GM18868 (cell line): ENCODE data around the gene BRWD1.
A peak's percentile ranks its signal among the peaks of the same experiment; 100 is the strongest.

Experiments
- ATAC-seq: cut with Tn5 transposase; IDR thresholded peaks from one replicate; pipeline ENCODE4 v1.9.1; 2021; ENCODE audit warnings: mild to moderate bottlenecking, moderate library complexity; ENCODE audit not compliant: unreplicated experiment

BRWD1 gene

DNA sequence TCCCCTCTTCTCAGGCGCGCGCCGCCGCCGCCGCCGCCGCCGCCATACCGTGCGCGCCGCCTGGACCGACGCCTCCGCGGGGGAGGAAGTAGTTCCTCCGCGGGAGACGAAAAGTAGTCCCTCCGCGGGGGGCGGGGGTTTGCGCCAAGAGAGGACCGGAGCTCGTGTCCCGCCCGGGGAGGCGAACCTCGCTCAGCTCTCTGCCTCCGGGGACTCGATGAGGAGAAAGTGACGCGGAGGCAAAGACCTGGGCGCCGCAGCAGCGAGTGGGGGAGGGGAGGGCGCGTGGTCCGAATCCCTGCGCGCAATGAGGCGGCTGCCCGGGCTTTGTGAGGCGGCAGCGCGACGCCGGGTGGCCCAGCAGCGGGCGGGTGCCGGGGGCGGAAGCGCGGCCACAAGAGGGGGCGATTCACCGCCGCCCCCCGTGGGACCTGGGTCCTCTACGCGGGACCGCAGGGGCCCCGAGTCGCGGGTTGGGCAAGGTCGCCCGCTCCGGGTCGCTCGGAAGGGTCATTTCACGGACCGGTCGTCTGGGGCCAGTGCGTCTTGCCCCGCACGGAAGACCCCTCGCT, at the start of gene BRWD1:
TSS of gene BRWD1 (minus strand) at position 62 of the 572 bp plus-strand sequence. CDS start 141 bp downstream, outside the sequence.
- peak; percentile 41 for ATAC-seq

DNA sequence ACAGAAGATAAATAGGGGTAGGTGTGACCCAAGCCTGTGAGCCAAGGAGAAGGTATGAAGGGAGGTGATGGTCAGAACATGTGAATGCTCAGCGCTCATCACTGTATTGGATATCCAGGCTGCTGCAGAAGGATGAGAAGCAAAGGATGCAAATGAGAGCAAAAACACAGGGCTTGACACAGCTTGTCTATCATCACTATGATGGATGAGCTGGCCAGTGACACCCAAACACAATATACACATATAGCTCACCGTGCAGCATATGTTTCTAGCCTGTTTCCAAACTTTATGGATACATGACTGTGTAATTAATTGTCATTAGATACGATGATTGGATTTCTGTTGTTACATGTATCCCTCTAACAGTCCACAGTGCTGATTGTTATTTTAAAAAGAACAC, 49.3 kb upstream of the BRWD1 start:
- ATAC-seq, result no peak

DNA sequence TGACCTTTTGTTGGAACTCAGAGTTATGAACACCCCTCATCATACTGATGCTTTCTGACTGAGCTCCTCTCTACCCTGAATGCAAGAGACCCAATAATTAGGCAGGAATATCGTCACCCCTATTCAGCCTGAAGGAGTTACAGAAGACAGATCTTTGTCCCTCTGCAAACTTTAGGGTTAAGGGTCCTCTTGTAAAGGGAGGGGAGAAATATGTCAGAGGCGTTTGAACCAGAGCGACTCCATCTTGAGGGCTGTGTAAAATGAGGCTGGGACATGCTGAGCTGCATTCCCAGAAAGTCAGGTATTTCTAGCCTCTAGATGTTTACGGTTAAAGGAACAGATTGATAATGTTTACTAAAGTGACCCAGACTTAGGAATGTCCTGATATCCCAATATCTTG, 46.0 kb upstream of the BRWD1 start:
- no peak for ATAC-seq

DNA sequence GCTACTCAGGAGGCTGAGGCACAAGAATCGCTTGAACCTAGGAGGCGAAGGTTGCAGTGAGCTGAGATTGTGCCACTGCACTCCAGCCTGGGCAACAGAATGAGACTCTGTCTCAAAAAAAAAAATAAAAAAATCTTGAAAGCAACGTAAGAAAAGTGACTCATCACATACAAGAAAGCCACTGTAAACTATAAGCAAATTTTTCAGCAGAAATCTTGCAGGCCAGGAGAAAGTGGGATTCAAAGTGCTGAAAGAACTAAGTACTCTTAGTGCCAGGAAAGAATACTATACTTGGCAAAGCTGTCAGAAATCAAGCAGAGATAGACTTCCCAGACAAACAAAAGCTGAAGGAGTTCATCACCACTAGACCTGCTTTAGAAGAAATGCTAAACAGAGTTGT, 39.9 kb upstream of the BRWD1 start:
- ATAC-seq, result no peak

DNA sequence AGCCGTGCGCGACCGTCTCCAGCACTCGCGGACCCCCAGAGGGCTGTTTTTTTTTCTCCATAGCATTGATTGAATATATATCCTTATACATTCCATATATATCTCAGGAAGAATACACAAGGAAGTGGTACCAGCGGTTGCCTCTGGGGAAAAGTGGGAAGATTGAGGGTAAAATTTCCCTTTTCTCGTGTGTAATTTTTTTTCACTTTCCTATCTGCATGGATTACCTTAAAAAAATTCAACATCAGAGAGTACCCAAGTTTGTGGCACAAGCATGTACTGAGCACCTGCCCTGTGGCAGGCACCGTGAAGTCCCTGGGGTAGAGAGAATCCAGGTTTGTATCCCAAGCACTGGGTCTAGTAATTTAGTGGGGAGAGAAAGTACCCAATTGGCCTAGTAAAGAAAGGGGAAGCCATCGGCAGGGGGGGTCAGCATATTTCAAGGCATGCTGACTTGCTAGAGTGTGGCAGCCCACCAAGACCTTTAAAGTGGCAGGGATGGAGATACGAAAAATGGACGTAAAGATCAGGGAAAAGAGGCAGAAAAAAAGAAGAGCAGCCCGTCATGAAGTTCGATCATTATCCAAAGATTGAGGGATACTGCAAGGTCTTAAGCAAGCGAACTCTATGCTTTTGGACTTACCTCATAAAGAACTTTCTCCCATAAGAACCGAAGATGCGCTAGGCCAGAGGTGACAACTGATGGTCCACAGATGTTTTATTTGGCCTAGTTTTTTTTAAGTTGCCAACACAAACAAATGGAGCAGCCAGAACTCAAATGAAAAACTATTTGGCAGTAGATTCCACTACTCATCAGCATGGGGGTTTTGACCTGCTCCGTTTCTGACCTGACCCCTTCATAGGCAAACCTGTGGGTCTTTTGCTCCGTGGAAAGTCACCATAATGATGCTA, 36.9 kb upstream of the BRWD1 start:
- ATAC-seq, result no peak

DNA sequence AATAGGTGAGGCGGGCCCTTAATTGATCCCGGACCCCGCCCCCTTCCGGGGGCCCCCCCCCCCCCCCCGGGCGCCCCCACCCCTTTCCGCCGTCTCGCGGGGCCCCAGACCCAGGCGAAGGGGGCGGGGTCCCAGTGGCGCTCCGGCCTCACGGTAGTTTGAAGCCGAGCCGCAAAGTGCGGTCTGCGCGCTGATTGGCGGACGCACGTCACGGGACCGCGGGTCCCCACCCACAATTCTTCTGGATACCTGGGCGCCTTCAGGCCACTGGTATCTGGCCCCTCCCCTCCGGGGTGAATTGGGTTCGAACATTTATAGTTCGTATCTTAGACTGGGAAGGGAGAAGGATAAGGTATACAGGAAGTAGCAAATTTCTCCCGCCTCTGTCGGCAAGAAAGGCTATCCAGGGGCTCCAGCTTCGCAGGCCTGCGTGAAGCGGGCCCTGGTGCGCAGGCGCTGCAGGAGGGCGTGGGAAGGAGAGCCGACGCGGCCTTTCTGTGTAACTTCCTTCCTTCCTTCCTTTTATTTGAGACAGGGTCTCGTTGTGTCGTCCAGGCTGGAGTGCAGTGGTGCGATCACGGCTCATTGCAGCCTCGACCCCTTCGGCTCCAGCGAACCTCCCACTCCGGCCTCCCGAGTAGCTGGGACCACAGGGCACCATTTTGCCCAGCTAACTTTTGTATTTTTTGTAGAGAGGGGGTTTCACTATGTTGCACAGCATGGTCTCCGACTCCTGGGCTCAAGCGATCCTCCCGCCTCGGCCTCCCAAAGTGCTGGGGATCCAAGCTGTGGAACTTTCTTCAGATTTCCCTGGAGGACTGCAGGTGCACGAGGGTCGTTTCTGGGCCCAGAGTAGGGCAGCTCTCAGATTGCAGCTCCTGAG, 36.0 kb upstream of the BRWD1 start:
- ATAC-seq, result peak; percentile 87

DNA sequence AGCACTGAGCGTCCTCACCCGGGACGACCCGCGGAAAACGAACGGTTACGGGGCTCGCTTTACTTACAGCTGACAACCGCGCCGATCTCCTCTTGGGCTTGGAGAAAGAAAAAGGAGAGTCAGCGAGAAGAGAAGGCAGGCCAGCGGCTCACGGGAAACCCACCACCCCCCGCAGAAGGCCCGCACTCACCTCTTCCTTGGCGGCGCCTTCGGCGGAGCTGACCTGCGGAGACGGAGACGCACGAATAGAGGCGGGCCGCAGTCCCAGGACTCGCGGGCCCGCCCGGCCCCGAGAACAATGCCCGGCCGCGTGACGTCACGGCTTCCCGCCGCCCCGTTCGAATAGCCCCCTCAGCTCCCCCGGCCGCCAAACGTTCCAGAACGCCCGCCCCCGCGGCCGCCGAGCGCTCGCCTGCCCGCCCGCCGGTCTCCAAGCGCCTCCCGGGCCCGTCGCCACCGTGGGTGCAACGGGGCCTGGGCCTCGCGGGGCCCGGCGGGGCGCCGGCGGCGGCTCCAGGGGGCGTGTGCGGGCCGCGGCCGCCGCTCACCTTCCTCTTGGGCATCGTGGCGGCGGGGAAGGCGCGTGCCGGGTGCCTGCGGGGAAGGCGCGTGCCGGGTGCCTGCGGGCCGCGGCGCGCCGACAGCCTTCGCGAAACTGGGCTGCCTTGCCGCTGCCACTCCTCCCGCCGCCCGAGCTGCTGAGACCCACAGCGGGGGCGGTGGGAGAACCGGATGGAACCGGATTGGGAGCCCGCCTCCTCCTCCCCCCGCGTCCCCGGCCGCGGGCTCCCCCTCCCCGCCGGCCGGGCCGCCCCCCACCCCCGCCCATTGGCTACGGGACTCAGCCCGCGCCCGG, 35.2 kb upstream of the BRWD1 start, which contains the start of gene HMGN1:
TSS of gene HMGN1 (minus strand) at position 734 of the 856 bp plus-strand sequence. CDS start at position 563, 171 bp downstream.
- ATAC-seq, result peak; percentile 52

DNA sequence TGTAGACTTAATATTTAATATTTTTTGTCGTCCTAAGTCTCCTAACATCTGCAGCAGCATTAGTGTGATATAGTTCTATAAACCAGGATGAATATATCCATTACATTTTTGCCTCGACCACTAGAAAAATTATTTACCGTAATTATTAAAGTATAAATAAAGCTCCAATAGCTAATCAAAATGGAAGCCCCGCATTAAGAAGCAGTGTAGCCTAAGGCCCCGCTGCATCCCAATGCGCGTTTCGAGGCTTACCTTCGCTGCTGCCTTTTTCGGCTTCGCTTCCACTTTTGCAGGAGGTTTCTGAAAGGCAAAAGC, 34.6 kb upstream of the BRWD1 start:
- ATAC-seq, result no peak

DNA sequence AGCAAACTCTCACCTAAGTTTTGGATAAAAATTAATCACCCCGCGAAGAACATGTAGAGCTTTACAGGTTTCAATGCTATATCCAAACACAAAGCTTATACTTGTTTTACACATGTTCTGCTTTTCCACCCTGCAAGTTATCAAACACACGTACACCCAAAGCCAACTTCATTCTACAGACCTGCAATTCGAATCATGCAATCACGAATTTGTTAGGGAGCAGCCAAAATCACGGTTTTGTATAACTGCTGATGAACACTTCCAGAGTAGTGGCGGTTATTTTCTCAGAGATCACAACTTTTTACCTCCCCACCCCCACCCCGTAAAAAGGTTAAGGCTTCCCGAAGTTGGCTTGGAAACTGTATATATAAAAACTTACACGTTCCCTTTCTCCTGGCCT, 34.1 kb upstream of the BRWD1 start:
- no peak for ATAC-seq

DNA sequence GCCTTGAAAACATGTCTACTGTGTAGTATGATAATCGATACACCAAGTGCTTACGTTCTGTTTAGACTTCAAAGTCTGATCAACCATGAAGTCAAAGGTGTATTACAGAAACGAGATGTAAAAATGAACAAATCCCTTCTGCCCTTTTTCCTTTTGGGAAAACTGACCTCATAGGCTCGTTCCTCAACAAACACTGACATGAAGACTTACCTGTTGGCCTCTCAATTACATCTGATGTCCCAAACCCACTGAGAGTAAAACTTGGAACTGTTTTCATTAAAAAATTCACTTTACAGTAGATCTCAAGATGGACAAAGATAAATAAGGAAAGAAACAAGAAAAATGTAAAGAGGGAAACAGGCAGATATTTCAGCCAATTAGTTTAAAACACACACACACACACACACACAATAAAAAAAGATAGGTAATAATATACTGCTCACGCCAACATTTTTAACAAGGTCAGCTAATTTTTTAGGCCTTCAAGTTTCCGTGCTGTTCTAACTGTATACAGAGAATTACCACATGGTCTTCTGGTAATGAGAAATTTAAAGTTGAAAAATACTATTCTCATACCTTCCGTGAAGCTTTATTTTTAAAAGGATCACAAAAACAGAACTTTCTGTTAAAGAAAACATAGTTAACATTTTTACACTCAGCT, 33.4 kb upstream of the BRWD1 start:
- ATAC-seq, result no peak

DNA sequence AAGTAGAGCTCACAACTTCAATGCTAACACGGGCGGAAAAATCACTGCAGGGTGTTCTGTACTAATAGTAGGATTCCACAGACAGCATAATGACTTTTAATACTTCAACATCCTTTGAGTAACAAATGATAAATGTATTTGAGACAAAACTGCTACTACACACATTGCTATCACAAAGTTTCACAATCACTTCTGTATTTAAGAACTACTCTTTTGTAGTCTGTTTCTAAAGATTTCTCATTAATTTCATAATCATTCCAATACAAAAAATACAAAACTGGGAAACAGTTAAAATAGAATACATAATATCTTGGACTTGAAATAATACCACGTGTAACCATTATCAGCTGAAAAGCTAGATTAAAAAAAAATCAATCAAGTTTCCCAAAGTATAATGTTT, 32.8 kb upstream of the BRWD1 start:
- ATAC-seq, result no peak

DNA sequence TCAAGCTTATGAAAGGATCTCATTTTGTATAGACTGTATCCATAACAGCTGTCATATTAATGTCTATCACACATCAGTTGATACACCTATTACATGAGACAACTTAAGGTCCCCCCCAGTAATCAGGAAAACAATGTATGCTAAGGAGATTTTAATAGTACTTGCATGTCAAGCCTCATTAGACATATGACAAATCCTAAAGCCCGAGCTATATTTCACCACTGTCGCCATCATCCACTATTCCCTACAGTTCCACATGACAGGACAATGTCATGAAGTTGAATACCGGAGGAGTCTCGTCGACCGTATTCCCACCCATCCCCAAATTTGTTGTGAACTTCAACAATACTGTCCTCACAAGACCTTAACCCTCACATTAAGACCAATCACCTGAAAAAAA, 32.0 kb upstream of the BRWD1 start:
- no peak for ATAC-seq

DNA sequence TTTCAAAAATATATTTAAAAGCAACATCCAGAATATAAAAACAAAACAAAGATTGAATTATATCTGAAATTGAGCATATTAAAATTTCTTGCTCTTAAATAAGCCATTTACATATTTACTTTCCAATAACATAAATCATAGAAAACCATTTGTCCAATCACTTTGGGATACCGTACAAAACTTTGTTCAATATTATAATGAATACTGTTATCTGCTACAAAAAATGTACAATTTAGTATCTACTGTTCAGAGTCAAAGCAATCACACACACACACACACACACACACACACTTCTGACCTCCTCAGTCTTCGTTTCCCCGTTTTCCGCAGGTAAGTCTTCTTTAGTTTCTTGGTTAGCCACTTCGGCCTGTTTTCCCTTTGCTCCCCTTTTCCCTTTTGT, 31.4 kb upstream of the BRWD1 start:
- ATAC-seq, result no peak

DNA sequence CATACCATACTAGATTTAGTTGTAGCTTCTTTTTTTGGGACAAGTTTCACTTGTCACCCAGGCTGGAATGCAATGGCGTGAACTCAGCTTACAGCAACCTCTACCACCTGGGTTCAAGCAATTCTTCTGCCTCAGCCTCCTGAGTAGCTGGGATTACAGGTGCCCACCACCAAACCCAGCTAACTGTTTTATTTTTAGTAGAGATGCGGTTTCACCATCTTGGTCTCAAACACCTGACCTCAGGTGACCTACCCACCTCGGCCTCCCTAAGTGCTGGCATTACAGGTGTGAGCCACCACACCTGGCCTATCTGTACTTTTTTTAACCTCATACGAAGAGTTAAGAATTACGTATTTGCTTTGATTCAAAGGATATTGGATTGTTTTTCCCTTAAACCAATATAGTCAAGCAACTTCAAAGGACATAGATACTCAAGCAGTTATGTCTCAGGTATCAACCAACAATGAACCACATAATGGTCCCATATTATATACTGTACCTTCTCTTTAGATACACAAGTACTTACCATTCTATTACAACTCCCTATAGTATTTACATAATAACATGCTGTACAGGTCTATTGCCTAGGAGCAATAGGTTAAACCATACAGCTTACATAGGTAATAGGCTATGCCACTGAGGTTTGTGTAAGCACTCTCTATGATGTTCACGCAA, 28.0 kb upstream of the BRWD1 start:
- no peak for ATAC-seq

DNA sequence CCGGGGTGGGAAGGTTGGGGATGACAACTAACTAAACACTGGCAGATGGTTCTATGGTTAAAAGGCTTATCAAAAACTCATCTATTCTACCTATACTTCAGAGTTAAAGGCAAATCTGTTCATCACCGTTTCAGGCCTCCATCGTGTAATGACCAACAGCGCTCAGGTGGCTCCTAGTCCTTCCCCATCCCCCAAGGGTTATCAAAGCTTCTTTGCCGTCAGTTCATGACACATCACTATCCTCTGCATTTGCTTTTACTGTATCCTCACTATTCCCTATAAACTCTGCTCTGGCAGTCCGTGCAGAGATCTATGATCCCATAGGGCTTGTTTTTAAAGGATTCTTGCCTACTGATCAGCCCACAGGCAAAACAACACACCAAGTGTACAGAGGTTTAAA, 27.3 kb upstream of the BRWD1 start:
- no peak for ATAC-seq

DNA sequence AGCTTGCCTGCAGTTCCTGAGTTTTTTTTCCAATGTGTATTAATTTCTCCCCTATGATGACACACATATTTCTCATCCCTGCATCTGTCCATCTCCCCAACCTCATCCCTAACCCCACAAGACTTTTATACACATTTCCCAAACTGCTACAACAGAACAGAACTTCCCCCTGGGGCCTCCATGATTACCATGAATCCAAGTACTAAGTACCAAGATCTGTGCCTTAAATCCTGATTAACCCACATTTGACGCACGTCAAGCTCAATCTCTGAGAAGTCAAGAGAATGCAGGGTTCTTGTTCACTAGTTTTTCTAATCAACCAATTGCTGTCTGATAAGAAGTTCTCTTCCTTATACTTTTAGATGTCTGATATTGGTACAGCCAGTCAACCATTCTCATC, 25.8 kb upstream of the BRWD1 start:
- ATAC-seq, result no peak

DNA sequence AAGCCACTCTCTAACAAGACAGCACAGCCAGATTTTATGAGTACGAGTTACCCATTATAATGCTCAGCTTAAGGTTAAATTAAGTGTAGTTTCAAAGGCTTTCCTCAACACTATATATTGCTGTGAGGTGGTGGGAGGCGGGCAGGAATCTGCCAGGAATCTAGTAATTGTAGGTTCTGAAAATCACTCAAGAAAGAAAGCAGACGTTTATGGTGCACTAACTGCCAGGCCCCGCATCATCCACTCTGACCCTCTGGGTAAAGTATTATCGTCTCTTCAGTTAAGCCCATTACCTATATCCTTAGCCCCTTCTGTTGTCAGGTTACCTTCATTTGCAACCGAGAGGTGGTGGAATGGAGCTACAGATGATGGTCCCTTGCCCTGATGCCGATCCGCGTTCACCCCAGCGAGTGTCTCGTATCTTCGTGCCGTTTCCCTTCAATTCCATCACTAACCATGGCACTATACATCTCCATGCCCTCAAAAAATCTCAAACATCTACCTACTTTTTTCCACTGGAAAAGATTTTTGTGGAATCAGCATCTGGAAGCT, 23.1 kb upstream of the BRWD1 start:
- ATAC-seq, result no peak

DNA sequence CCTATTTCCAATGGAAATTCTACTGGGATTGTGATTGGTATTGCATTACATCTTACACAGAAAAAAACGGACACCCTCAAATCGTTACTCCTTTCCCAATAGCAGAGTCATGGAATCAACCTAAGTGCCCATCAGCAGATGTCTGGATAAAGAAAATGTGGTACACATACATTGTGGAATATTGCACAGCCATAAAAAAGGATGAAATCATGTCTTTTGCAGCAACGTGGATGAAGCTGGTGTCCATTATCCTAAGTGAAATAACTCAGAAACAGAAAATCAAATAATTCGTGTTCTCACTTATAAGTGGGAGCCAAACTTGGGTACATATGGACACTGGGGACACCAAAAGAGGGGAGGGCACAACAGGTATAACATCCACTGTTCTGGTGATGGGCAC, 21.2 kb upstream of the BRWD1 start:
- ATAC-seq, result no peak

DNA sequence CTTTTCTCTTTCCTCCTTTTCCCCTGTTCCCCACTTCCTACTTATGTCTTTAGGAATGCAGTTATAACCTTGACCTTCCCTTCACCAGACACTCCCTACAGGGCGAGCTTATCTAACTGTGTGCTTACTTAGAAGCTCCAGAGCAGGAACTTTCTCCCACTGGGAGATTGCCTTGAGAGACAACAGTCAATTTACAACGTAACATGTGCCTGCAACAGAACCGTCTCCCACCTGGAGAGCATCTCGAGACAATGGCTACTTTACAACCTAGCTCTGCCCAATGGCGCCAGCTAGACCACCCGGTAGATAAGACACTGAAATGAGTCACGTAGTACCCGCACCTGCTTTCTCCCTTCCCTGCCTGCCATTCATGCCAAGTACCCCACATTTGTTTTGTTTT, 18.7 kb upstream of the BRWD1 start:
- no peak for ATAC-seq
